ENCODE results near the gene PADI1.

Gene PADI1

DNA sequence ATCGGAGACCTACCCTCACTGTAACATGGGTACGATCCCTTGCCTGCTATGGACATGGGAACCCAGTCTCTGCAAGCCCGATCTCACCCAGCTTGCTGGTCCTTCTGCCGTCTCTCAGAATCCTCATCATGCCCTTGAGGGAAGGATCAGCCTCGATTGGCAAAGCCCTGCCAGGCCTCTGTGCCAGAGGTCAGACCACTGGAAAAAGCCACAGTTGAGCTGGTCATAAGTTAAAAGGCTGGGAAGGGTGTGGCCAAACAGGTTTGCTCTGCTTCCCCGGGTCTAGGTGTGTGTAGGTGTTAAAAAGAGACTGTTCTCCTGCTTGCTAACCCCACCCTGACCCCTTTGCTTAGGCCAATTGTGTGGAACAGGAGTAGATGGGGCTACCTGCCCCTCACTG lies 24.5 kb downstream of the PADI1 start:
- POLR2A ChIA-PET: no interaction called here
- CTCF ChIA-PET: no interaction called here

DNA sequence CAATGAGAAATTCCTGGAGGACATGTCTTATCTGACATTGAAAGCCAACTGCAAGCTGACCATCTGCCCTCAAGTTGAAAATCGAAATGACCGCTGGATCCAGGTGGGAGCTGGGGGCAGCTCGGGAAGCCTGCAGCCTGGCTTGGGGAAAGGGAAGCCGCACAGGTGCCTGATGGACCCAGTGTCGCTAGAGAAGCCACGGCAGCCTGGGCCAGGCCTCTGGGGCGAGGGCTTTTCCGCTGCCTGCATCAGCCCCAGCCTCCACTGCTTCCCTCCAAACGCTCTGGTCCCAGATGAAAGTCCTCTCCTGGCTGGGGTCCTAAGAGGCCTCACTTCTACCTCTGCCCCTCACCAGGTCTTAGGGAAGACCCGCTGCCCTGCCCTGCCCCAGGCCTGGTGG lies 25.2 kb downstream of the PADI1 start:
- ChIA-PET CTCF (interaction anchor here (0.7 kb wide), 1 partner anchor 10 kb away, joined by 3 read pairs; no protein-coding TSS in a partner anchor), POLR2A (no interaction called here)
- TF ChIP-seq ZNF335 (tag by site-specific recombination; conservative IDR thresholded peaks at IDR 0.05): 0 out of 2 replicates have a peak, but pooled peaks have one; percentile 32
- TF ChIP-seq ZNF2 (tag by site-specific recombination; IDR thresholded peaks at IDR 0.05): no peak
- no peaks in the 10 kb centered on the region for H3K9me3 ChIP-seq (ENCODE audit: control insufficient read depth, insufficient read depth, low read depth, low read length)
- no peak overlapping the region for H3K27ac ChIP-seq (ENCODE audit: extremely low read depth, low read depth, low read length)
- H3K4me1 ChIP-seq (ENCODE audit: control insufficient read depth, insufficient read depth, low read length): peaks cover 14% of the 10 kb centered on the region
- no peaks in the 10 kb centered on the region for H3K36me3 ChIP-seq (ENCODE audit: control insufficient read depth in 2 of 2, insufficient read depth in 1 of 2, low read length in 2 of 2)
- no peak overlapping the region for H3K4me3 ChIP-seq (ENCODE audit: low read depth, low read length)

More for the DNA sequence above, 24.5 kb downstream of the PADI1 start:
- H3K4me3 ChIP-seq (ENCODE audit: low read depth, low read length): no peak overlapping the region
- H3K4me1 ChIP-seq (ENCODE audit: control insufficient read depth, insufficient read depth, low read length): peaks cover 14% of the 10 kb centered on the region
- H3K9me3 ChIP-seq (ENCODE audit: control insufficient read depth, insufficient read depth, low read depth, low read length): no peaks in the 10 kb centered on the region
- no peaks in the 10 kb centered on the region for H3K36me3 ChIP-seq (ENCODE audit: control insufficient read depth in 2 of 2, insufficient read depth in 1 of 2, low read length in 2 of 2)
- TF ChIP-seq KLF10 (tag by site-specific recombination; IDR thresholded peaks at IDR 0.05) (no peak), ZNF394 (tag by site-specific recombination; IDR thresholded peaks at IDR 0.05; ENCODE audit: borderline replicate concordance) (no peak), ZNF621 (tag by site-specific recombination; IDR thresholded peaks at IDR 0.05) (no peak)
- no peak overlapping the region for H3K27ac ChIP-seq (ENCODE audit: extremely low read depth, low read depth, low read length)

DNA sequence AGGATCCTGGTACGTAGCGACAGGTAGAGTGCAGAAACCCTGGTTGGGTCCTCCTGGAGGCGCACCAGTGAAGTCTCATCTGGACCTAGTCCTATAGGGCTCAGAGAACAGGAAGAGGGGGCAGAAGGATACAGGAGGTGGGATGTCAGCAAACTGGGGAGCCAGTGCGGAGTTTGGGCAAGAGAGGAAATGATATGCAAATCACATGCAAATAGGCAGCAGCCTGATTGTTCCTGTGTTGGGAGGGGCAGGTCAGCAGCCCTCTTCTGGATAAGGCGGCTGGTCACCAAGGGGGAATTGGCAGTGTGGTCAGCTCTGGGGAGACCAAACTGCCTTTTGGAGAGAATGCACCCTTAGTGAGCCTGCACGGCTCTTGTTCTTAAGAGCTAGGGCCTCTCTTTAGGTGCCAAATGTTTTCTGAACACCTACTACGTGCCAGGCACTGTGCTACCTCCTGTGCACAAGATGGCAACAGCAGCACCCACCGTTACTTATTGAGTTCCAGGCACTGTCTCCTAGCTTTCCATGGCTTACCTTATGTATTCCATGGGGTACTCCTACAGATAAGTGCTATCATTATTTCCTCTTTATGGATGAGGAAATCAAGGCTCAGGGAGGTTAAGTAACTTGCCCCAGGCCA lies 25.9 kb downstream of the PADI1 start:
- no peak overlapping the region for H3K4me3 ChIP-seq (ENCODE audit: low read depth, low read length)
- H3K9me3 ChIP-seq (ENCODE audit: control insufficient read depth, insufficient read depth, low read depth, low read length): no peaks in the 10 kb centered on the region
- CTCF ChIA-PET: no interaction called here
- POLR2A ChIA-PET: no interaction called here
- peaks cover 14% of the 10 kb centered on the region for H3K4me1 ChIP-seq (ENCODE audit: control insufficient read depth, insufficient read depth, low read length)
- no peak overlapping the region for H3K27ac ChIP-seq (ENCODE audit: extremely low read depth, low read depth, low read length)
- no peaks in the 10 kb centered on the region for H3K36me3 ChIP-seq (ENCODE audit: control insufficient read depth in 2 of 2, insufficient read depth in 1 of 2, low read length in 2 of 2)
- TF ChIP-seq ZNF2 (tag by site-specific recombination; IDR thresholded peaks at IDR 0.05) (no peak), ZNF335 (tag by site-specific recombination; conservative IDR thresholded peaks at IDR 0.05) (no peak), ZNF664 (tag by site-specific recombination; IDR thresholded peaks at IDR 0.05) (peak; percentile 92), ZNF707 (tag by site-specific recombination; IDR thresholded peaks at IDR 0.05) (no peak), SCRT2 (tag by site-specific recombination; IDR thresholded peaks at IDR 0.05) (0 out of 2 replicates have a peak, but pooled peaks have one; percentile 28), TRIM28 (IDR thresholded peaks at IDR 0.05; ENCODE audit: borderline replicate concordance, low read length) (peak; percentile 35; the same call in 1 of the 2 replicates), ZNF121 (tag by site-specific recombination; IDR thresholded peaks at IDR 0.05) (no peak)
- TF ChIP-seq, protein P1, sequence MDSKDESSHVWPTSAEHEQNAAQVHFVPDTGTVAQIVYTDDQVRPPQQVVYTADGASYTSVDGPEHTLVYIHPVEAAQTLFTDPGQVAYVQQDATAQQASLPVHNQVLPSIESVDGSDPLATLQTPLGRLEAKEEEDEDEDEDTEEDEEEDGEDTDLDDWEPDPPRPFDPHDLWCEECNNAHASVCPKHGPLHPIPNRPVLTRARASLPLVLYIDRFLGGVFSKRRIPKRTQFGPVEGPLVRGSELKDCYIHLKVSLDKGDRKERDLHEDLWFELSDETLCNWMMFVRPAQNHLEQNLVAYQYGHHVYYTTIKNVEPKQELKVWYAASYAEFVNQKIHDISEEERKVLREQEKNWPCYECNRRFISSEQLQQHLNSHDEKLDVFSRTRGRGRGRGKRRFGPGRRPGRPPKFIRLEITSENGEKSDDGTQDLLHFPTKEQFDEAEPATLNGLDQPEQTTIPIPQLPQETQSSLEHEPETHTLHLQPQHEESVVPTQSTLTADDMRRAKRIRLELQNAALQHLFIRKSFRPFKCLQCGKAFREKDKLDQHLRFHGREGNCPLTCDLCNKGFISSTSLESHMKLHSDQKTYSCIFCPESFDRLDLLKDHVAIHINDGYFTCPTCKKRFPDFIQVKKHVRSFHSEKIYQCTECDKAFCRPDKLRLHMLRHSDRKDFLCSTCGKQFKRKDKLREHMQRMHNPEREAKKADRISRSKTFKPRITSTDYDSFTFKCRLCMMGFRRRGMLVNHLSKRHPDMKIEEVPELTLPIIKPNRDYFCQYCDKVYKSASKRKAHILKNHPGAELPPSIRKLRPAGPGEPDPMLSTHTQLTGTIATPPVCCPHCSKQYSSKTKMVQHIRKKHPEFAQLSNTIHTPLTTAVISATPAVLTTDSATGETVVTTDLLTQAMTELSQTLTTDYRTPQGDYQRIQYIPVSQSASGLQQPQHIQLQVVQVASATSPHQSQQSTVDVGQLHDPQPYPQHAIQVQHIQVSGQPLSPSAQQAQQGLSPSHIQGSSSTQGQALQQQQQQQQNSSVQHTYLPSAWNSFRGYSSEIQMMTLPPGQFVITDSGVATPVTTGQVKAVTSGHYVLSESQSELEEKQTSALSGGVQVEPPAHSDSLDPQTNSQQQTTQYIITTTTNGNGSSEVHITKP (tag by site-specific recombination; IDR thresholded peaks at IDR 0.05): no peak
- TF ChIP-seq, protein P2, sequence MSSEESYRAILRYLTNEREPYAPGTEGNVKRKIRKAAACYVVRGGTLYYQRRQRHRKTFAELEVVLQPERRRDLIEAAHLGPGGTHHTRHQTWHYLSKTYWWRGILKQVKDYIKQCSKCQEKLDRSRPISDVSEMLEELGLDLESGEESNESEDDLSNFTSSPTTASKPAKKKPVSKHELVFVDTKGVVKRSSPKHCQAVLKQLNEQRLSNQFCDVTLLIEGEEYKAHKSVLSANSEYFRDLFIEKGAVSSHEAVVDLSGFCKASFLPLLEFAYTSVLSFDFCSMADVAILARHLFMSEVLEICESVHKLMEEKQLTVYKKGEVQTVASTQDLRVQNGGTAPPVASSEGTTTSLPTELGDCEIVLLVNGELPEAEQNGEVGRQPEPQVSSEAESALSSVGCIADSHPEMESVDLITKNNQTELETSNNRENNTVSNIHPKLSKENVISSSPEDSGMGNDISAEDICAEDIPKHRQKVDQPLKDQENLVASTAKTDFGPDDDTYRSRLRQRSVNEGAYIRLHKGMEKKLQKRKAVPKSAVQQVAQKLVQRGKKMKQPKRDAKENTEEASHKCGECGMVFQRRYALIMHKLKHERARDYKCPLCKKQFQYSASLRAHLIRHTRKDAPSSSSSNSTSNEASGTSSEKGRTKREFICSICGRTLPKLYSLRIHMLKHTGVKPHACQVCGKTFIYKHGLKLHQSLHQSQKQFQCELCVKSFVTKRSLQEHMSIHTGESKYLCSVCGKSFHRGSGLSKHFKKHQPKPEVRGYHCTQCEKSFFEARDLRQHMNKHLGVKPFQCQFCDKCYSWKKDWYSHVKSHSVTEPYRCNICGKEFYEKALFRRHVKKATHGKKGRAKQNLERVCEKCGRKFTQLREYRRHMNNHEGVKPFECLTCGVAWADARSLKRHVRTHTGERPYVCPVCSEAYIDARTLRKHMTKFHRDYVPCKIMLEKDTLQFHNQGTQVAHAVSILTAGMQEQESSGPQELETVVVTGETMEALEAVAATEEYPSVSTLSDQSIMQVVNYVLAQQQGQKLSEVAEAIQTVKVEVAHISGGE (tag by site-specific recombination; conservative IDR thresholded peaks at IDR 0.05; ENCODE audit: low read depth): no peak
- TF ChIP-seq, protein P3, sequence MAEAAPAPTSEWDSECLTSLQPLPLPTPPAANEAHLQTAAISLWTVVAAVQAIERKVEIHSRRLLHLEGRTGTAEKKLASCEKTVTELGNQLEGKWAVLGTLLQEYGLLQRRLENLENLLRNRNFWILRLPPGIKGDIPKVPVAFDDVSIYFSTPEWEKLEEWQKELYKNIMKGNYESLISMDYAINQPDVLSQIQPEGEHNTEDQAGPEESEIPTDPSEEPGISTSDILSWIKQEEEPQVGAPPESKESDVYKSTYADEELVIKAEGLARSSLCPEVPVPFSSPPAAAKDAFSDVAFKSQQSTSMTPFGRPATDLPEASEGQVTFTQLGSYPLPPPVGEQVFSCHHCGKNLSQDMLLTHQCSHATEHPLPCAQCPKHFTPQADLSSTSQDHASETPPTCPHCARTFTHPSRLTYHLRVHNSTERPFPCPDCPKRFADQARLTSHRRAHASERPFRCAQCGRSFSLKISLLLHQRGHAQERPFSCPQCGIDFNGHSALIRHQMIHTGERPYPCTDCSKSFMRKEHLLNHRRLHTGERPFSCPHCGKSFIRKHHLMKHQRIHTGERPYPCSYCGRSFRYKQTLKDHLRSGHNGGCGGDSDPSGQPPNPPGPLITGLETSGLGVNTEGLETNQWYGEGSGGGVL (tag by site-specific recombination; IDR thresholded peaks at IDR 0.05): no peak

Data from HEK293 (cell line).